Right lung (tissue), 5 donors: ENCODE data around the gene FBXW8. TPM values are rescaled to one million over a fixed set of nuclear protein-coding genes. Genes with fewer than 3 reads are reported as not detected.

Experiments used
- DNase-seq, 2 donors: peaks; one replicate each; pipeline ENCODE4 v3.0.0-alpha.2; 2013
- polyA plus RNA-seq, 5 donors: library from polyadenylated mRNA; unstranded; fragments of 120-200 nt; gene quantifications; one replicate each; pipeline versions ENCODE4 v1.2.1 to v1.2.3, GENCODE V29; 2013; ENCODE audit warnings: inconsistent platforms in 1 of 5, low replicate concordance in 1 of 5; ENCODE audit not compliant: insufficient read length in 5 of 5, insufficient read depth in 1 of 5

The FBXW8 gene
- polyA plus RNA-seq, 5 donors, result 19.4 to 27.5 (median 23.5) TPM

DNA sequence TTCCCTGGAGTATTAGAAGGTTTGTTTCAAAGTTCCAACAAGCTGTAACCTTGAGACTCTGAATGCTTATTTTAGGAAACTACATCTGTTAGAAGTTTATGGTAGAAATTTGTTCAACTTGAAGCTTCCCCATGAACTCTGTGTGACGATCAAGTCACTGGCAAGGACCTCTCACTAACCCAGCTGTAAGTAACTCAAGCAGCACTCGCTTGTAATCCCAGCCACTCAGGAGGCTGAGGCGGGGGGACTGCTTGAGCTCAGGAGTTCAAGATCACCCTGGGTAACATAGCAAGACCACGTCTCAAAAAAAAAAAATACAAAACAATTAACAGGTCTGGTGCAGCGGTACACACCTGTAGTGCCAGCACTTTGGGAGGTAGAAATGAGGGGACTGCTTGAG lies 162.9 kb downstream of the FBXW8 start:
- DNase-seq, result no peak

DNA sequence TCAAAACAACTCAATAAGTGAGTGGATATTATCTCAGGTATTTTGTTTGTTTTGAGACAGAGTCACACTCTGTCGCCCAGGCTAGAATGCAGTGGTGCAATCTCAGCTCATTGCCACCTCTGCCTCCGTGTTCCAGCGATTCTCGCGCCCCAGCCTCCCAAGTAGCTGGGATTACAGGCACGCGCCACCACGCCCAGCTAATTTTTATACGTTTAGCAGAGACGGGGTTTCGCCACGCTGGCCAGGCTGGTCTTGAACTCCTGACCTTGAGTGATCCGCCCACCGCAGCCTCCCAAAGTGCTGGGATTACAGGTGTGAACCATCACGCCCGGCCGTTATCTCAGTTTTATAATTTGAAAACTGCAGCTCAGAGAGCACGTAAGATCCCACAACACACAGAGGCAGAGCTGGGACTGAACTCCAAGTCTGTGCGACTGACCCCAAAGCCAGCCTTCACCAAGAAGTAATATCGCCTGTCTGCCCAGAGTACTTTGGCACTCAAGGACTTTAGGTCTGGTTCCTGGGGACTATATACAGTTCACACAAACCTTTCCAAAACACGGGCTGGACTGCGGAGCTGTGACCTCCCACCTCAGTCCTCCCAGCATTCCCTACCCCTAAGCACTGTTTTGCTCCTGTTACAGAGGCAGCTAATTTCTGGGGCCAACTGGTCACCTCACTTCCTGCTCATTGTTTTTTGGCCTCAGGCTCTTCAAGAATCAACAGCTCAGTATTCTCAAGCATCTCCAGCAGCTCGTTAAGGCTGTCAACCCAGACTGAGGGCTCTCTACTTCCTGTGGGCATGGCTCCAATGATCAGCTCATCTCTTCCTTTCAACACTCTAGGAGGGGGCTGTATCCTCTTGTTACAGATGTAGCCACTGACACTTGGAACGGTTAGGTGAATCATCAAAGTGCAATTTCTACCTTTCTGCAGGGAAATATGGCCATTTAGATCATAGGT lies 165.9 kb downstream of the FBXW8 start:
- DNase-seq, result no peak

DNA sequence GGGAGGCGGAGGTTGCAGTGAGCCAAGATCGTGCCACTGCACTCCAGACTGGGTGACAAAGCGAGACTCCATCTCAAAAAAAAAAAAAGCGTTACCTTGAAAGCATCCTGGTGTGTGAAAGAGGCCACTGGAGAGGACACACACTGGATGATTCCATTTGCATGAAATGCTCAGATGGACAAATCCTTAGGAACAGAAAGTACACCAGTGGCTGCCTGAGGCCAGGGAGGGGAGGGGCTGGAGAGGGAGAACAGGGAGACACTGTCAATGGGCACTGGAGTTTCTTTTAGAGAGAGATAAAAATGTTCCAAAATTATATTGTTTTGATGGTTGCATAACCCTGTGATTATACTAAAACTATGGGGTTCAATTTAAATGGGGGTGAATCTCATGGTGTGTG lies 168.7 kb downstream of the FBXW8 start:
- DNase-seq, result no peak

DNA sequence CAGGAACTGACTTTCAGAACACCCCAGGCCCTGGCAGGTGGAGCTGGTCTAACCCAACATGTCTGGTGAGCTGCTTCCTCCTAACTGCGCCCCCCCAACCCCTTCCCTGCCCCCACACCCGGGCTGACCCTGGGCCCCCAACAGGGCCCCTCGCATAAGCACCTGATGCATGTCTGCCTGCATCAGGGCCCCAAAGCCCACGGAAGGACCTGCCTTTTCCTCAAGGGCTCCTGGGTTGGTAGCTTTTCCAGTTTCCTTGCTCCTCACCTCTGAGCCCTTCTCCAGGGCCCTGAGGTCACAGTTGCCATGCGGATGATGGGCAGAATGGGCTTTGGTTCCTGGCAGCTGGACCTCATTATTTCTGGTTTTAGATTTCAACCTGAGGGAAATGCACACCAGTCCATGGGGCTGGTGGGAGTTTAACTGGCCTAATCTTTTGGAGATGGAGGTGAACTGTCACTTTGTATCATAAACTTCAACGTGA lies 170.0 kb downstream of the FBXW8 start:
- no peak for DNase-seq

Other genes with a start within 250 kb of the FBXW8 start
- gene SPRING1, start 172.9 kb upstream of the FBXW8 start, polyA plus RNA-seq, result 10 to 100 TPM; 22.4 to 31.3 (median 29.0) TPM
- gene RNFT2, start 172.6 kb upstream of the FBXW8 start, polyA plus RNA-seq, result 1 to 10 TPM; 2.4 to 3.6 (median 2.9) TPM
- gene HRK, start 29.5 kb upstream of the FBXW8 start, polyA plus RNA-seq, result under 1 TPM; 0.10 to 0.23 (median 0.15) TPM
- gene TESC, start 188.5 kb downstream of the FBXW8 start, polyA plus RNA-seq, result 10 to 100 TPM; 50.7 to 93.3 (median 90.9) TPM